Peyer's patch (tissue), 4 donors: ENCODE data around the gene E2F4. TPM values are rescaled to one million over a fixed set of nuclear protein-coding genes. Genes with fewer than 3 reads are reported as not detected.

Source experiments
- DNase-seq, 3 donors: peaks; one replicate each; pipeline ENCODE4 v3.0.0-alpha.2; 2017 to 2019
- H3K27ac ChIP-seq, 4 donors: fragments of 200-600 bp; sonication (generic); one replicate each; pipeline ENCODE4 v1.5.1; 2016 to 2019
- H3K27me3 ChIP-seq, 2 donors: fragments of 200-600 bp; sonication (generic); one replicate each; pipeline ENCODE4 v1.5.1; 2019
- H3K36me3 ChIP-seq, 3 donors: fragments of 200-600 bp; sonication (generic); one replicate each; pipeline ENCODE4 v1.5.1; 2016 to 2019
- H3K4me1 ChIP-seq, 4 donors: fragments of 200-600 bp; sonication (generic); one replicate each; pipeline ENCODE4 v1.5.1; 2016 to 2019
- H3K4me3 ChIP-seq, 4 donors: fragments of 200-600 bp; sonication (generic); 1 replicate in 3 of 4; 2 replicates in 1 of 4; pipeline ENCODE4 v1.5.1; 2016 to 2019; ENCODE audit warnings: mild to moderate bottlenecking in 1 of 4
- H3K9me3 ChIP-seq, 4 donors: fragments of 200-600 bp; sonication (generic); one replicate each; pipeline ENCODE4 v1.5.1; 2016 to 2019; ENCODE audit warnings: mild to moderate bottlenecking in 1 of 4
- CTCF ChIP-seq, 6 experiments: fragments of 450-650 bp in 4 of 6; fragments of 200-600 bp in 2 of 6; sonication (generic) in 1 of 6; IDR thresholded peaks; one replicate each; pipeline ENCODE4 v1.5.1; 2017 to 2019; ENCODE audit warnings: antibody characterized with exemption in 6 of 6, mild to moderate bottlenecking in 3 of 6, moderate library complexity in 1 of 6
- POLR2A ChIP-seq, 2 donors: fragments of 450-650 bp; IDR thresholded peaks; one replicate each; pipeline ENCODE4 v1.5.1; 2017; ENCODE audit warnings: antibody characterized with exemption in 2 of 2, mild to moderate bottlenecking in 2 of 2, moderate library complexity in 2 of 2
- total RNA-seq, 4 donors: library from RNA; depleted of rRNA; stranded (reverse); fragments of >200 nt; gene quantifications; one replicate each; pipeline ENCODE4 v1.1.0, GENCODE V29; 2016

Gene E2F4
- total RNA-seq, 4 donors from 2014 or later = 122 to 182 (median 144) TPM

GRCh38 chr16:67161595-67162058 lies 30.3 kb upstream of the E2F4 start:
- DNase-seq = no peak
- H3K4me1 ChIP-seq = peaks cover 17 to 59% (median 34%) of the 10 kb centered on the region in 4 donors
- H3K9me3 ChIP-seq = no peaks in the 10 kb centered on the region
- H3K36me3 ChIP-seq = no peaks in the 10 kb centered on the region
- H3K27ac ChIP-seq = no peak overlapping the region
- no peak overlapping the region for H3K4me3 ChIP-seq
- TF ChIP-seq CTCF (IDR thresholded peaks at IDR 0.05) = no peak
- no peak for TF ChIP-seq POLR2A (IDR thresholded peaks at IDR 0.05)
- peaks cover 0 to 3% of the 10 kb centered on the region in 2 donors for H3K27me3 ChIP-seq

GRCh38 chr16:67162506-67163163 lies 29.3 kb upstream of the E2F4 start:
- peaks cover 17 to 56% (median 34%) of the 10 kb centered on the region in 4 donors for H3K4me1 ChIP-seq
- H3K27me3 ChIP-seq = peaks cover 0 to 3% of the 10 kb centered on the region in 2 donors
- no peaks in the 10 kb centered on the region for H3K36me3 ChIP-seq
- peak overlapping the region in 1 of 4 donors; percentile 38 for H3K27ac ChIP-seq
- peak overlapping the region in 3 of 4 donors; percentile 37 to 57 (median 39) for H3K4me3 ChIP-seq
- no peak for TF ChIP-seq POLR2A (IDR thresholded peaks at IDR 0.05)
- no peak for TF ChIP-seq CTCF (IDR thresholded peaks at IDR 0.05)
- DNase-seq = no peak
- no peaks in the 10 kb centered on the region for H3K9me3 ChIP-seq

GRCh38 chr16:67163164-67163998 lies 28.6 kb upstream of the E2F4 start:
- Histone ChIP-seq H3K36me3 (no peaks in the 10 kb centered on the region), H3K27ac (peak overlapping the region in 3 of 4 donors; percentile 7 to 66 (median 38)), H3K27me3 (peaks cover 0 to 3% of the 10 kb centered on the region in 2 donors), H3K4me1 (peaks cover 14 to 56% (median 34%) of the 10 kb centered on the region in 4 donors), H3K4me3 (peak overlapping the region; percentile 7 to 57 (median 38)), H3K9me3 (no peaks in the 10 kb centered on the region)
- TF ChIP-seq CTCF (IDR thresholded peaks at IDR 0.05) (peak in 1 of 6 experiments; percentile 2), POLR2A (IDR thresholded peaks at IDR 0.05) (no peak)
- peak in 2 of 3 donors; percentile 59 to 65 for DNase-seq

- Histone ChIP-seq H3K27me3 (peaks cover 0 to 3% of the 10 kb centered on the region in 2 donors), H3K9me3 (no peaks in the 10 kb centered on the region), H3K4me1 (peaks cover 14 to 53% (median 31%) of the 10 kb centered on the region in 4 donors), H3K36me3 (no peaks in the 10 kb centered on the region), H3K27ac (peak overlapping the region in 3 of 4 donors; percentile 7 to 66 (median 31)), H3K4me3 (peak overlapping the region; percentile 7 to 57 (median 38))
- DNase-seq = no peak
- TF ChIP-seq CTCF (IDR thresholded peaks at IDR 0.05) = no peak
- TF ChIP-seq POLR2A (IDR thresholded peaks at IDR 0.05) = no peak
Measured at GRCh38 chr16:67163999-67164558, 27.9 kb upstream of the E2F4 start.

- Histone ChIP-seq H3K9me3 (no peaks in the 10 kb centered on the region), H3K4me3 (peak within 1 kb of the TSS; percentile 7 to 57 (median 38)), H3K27me3 (peaks cover 0 to 3% of the 10 kb centered on the region in 2 donors), H3K27ac (peak within 1 kb of the TSS in 3 of 4 donors; percentile 7 to 66 (median 38)), H3K4me1 (peaks cover 14 to 57% (median 35%) of the 10 kb centered on the region in 4 donors), H3K36me3 (no peaks in the 10 kb centered on the region)
- TF ChIP-seq POLR2A (IDR thresholded peaks at IDR 0.05) (peak in 1 of 2 donors; percentile 43), CTCF (IDR thresholded peaks at IDR 0.05) (no peak)
- peak in 2 of 3 donors; percentile 80 to 83 for DNase-seq
Measured at GRCh38 chr16:67164599-67165061, 27.3 kb upstream of the E2F4 start, which contains the start of gene HSF4. TSS of gene HSF4 (plus strand) at chr16:67164745. CDS start at chr16:67164812, 67 bp downstream.
